H1 (cell line): ENCODE data around the gene AGPAT3. TPM values are rescaled to one million over a fixed set of nuclear protein-coding genes. Genes with fewer than 3 reads are reported as not detected.

Source experiments
- CBX8 ChIP-seq: fragments of 300-800, 300-1000 bp; sonication (generic); IDR thresholded peaks from 2 replicates; pipeline ENCODE4 v1.7.1; 2016; ENCODE audit warnings: low read depth, low read length, borderline replicate concordance
- GABPA ChIP-seq: IDR thresholded peaks from 2 replicates; pipeline ENCODE4 v1.6.1; 2011; ENCODE audit warnings: mild to moderate bottlenecking, low read length, moderate library complexity, borderline replicate concordance; ENCODE audit not compliant: insufficient read depth
- TEAD4 ChIP-seq: IDR thresholded peaks from 2 replicates; pipeline ENCODE4 v1.6.1; 2012; ENCODE audit warnings: low read depth, low read length, inconsistent platforms, mixed read lengths
- polyA plus RNA-seq, 7 experiments: library from polyadenylated mRNA; depleted of rRNA in 3 of 7; stranded (reverse) in 5 of 7; unstranded in 2 of 7; fragments of >200 nt in 5 of 7; fragments of 200-250 nt in 2 of 7; gene quantifications; 1 replicate in 5 of 7; 2 replicates in 1 of 7; 4 replicates in 1 of 7; pipeline versions ENCODE4 v1.2.1 to v1.2.3, GENCODE V29; 2011 to 2013; ENCODE audit warnings: missing spikeins in 2 of 7, mixed read lengths in 2 of 7
- total RNA-seq: library from RNA; stranded (reverse); fragmentation: NEBNext Ultra II Directional; extraction: Animal tissue kit (Norgen Biotek cat#: 25700); gene quantifications from 2 replicates; pipeline ENCODE4 v1.2.1, GENCODE V29; 2021

The AGPAT3 gene
- total and polyA plus RNA-seq, 2 of the 8 experiments (the other 6 are each of a cell fraction or from before 2014, with no cell fraction given) = 5.8 to 7.3 TPM

GRCh38 chr21:43835050-43835449, 30.0 kb upstream of the AGPAT3 start (continued):
- TF ChIP-seq GABPA = no peak
- no peak for TF ChIP-seq CBX8
- no peak for TF ChIP-seq TEAD4
- TF ChIP-seq, all 59 proteins: peak for 0
